H1 (cell line): ENCODE measurements around the gene FEM1C. TPM values are rescaled to one million over a fixed set of nuclear protein-coding genes. Genes with fewer than 3 reads are reported as not detected.

Experiments used
- CTCF ChIA-PET: fragments of 300-600 bp; sonication (Branson Sonifier 250); formaldehyde crosslinking; loops from one replicate; lab custom pipeline; 2021; ENCODE audit not compliant: partially characterized antibody; lab: Charles Lee
- POLR2A ChIA-PET: fragments of 300-600 bp; sonication (Branson Sonifier 250); formaldehyde crosslinking; loops from one replicate; lab custom pipeline; 2021; ENCODE audit warnings: inconsistent platforms; ENCODE audit not compliant: partially characterized antibody; lab: Charles Lee
- DNase-seq, 2 experiments: peaks; one replicate each; pipeline versions ENCODE4 v3.0.0 to v3.0.0-alpha.2; 2010 to 2022; ENCODE audit warnings: low spot score in 2 of 2, low read depth in 1 of 2, mixed read lengths in 1 of 2
- FAIRE-seq: peaks from 2 replicates; lab custom pipeline; 2011; peaks lifted over from hg19 to GRCh38; lab: Jason Lieb, UNC
- H2AFZ ChIP-seq: 2 replicates; pipeline ENCODE4 v1.8.1; 2012; ENCODE audit warnings: low read length, inconsistent platforms
- H2AK5ac ChIP-seq: 2 replicates; pipeline ENCODE4 v1.6.1; 2013; ENCODE audit warnings: low read depth, low read length
- H2BK120ac ChIP-seq: replicated peaks from 2 replicates; pipeline ENCODE3; 2013; ENCODE audit warnings: low read depth, low read length, inconsistent platforms
- H2BK12ac ChIP-seq: 2 replicates; pipeline ENCODE4 v1.6.1; 2013; ENCODE audit warnings: low read depth, low read length
- H2BK15ac ChIP-seq: 2 replicates; pipeline ENCODE4 v1.6.1; 2013; ENCODE audit warnings: low read length
- H2BK20ac ChIP-seq: 2 replicates; pipeline ENCODE4 v1.6.1; 2013; ENCODE audit warnings: low read length
- H2BK5ac ChIP-seq: 2 replicates; pipeline ENCODE4 v1.6.1; 2013; ENCODE audit warnings: low read depth, low read length
- H3K14ac ChIP-seq: 2 replicates; pipeline ENCODE4 v1.6.1; 2013; ENCODE audit warnings: inconsistent platforms; ENCODE audit not compliant: insufficient read length
- H3K18ac ChIP-seq: 2 replicates; pipeline ENCODE4 v1.6.1; 2013; ENCODE audit warnings: low read length; ENCODE audit errors: extremely low read depth
- H3K23ac ChIP-seq: 2 replicates; pipeline ENCODE4 v1.6.1; 2013; ENCODE audit warnings: inconsistent platforms; ENCODE audit not compliant: insufficient read length
- H3K23me2 ChIP-seq: 2 replicates; pipeline ENCODE4 v1.6.1; 2013; ENCODE audit warnings: low read depth, low read length
- H3K27ac ChIP-seq: 2 replicates; pipeline ENCODE4 v1.6.1; 2011; ENCODE audit warnings: low read depth, low read length, inconsistent platforms
- H3K27me3 ChIP-seq, 4 experiments: replicated peaks in 1 of 4; 1 replicate in 1 of 4; 2 replicates in 3 of 4; pipeline versions ENCODE4 v1.6.1 to v1.8.1; 2011 to 2013; ENCODE audit warnings: low read length in 3 of 4, mild to moderate bottlenecking in 3 of 4, inconsistent platforms in 2 of 4, mixed read lengths in 2 of 4, moderate library complexity in 1 of 4; ENCODE audit not compliant: control insufficient read depth in 3 of 4, insufficient read depth in 3 of 4; ENCODE audit errors: extremely low read depth in 1 of 4
- H3K36me3 ChIP-seq, 4 experiments: 2 replicates each; pipeline versions ENCODE4 v1.6.1 to v1.8.1; 2011 to 2013; ENCODE audit warnings: mild to moderate bottlenecking in 4 of 4, low read length in 3 of 4, moderate library complexity in 2 of 4, control low read depth in 1 of 4, inconsistent platforms in 1 of 4; ENCODE audit not compliant: insufficient read depth in 4 of 4, control insufficient read depth in 2 of 4
- H3K4ac ChIP-seq: replicated peaks from 2 replicates; pipeline ENCODE3; 2013; ENCODE audit warnings: low read length, low read depth, mixed read lengths, inconsistent platforms; ENCODE audit not compliant: insufficient read length
- H3K4me1 ChIP-seq, 4 experiments: replicated peaks in 1 of 4; 1 replicate in 1 of 4; 2 replicates in 3 of 4; pipeline versions ENCODE4 v1.6.1 to v1.8.1; 2011 to 2013; ENCODE audit warnings: low read length in 3 of 4, inconsistent platforms in 2 of 4, mixed read lengths in 1 of 4; ENCODE audit not compliant: insufficient read depth in 4 of 4, control insufficient read depth in 3 of 4
- H3K4me2 ChIP-seq, 2 experiments: 2 replicates each; pipeline versions ENCODE4 v1.6.1 to v1.8.1; 2011 to 2013; ENCODE audit warnings: low read depth in 2 of 2, low read length in 2 of 2, control low read depth in 1 of 2, inconsistent platforms in 1 of 2, mild to moderate bottlenecking in 1 of 2; ENCODE audit not compliant: insufficient read depth in 1 of 2
- H3K4me3 ChIP-seq, 4 experiments: fragments of 200-600, 300-600 bp in 1 of 4; sonication (generic), shearing (Covaris generic), sonication (Bioruptor Twin) in 1 of 4; 2 replicates each; pipeline versions ENCODE4 v1.5.1 to v1.8.1; 2011 to 2016; ENCODE audit warnings: low read length in 4 of 4, low read depth in 3 of 4, control low read depth in 2 of 4, inconsistent platforms in 2 of 4, mild to moderate bottlenecking in 2 of 4, mixed read lengths in 1 of 4, moderate library complexity in 1 of 4; ENCODE audit not compliant: insufficient read depth in 2 of 4; ENCODE audit errors: extremely low read depth in 1 of 4
- H3K56ac ChIP-seq: replicated peaks from 2 replicates; pipeline ENCODE3; 2013; ENCODE audit warnings: low read depth, mild to moderate bottlenecking, mixed read lengths, low read length, inconsistent platforms; ENCODE audit not compliant: insufficient read length
- H3K79me1 ChIP-seq: 2 replicates; pipeline ENCODE4 v1.6.1; 2013; ENCODE audit warnings: low read depth, low read length, control low read depth
- H3K79me2 ChIP-seq, 2 experiments: 2 replicates each; pipeline versions ENCODE4 v1.6.1 to v1.8.1; 2012 to 2013; ENCODE audit warnings: low read length in 2 of 2, mild to moderate bottlenecking in 2 of 2, inconsistent platforms in 1 of 2; ENCODE audit not compliant: insufficient read depth in 2 of 2, control insufficient read depth in 1 of 2
- H3K9ac ChIP-seq, 4 experiments: replicated peaks in 1 of 4; 1 replicate in 1 of 4; 2 replicates in 3 of 4; pipeline versions ENCODE4 v1.6.1 to v1.8.1; 2011 to 2013; ENCODE audit warnings: low read depth in 3 of 4, low read length in 3 of 4, control low read depth in 2 of 4, mild to moderate bottlenecking in 2 of 4, moderate library complexity in 2 of 4, inconsistent platforms in 1 of 4; ENCODE audit errors: extremely low read depth in 1 of 4
- H3K9me3 ChIP-seq, 2 experiments: 2 replicates each; pipeline versions ENCODE4 v1.6.1 to v1.8.1; 2012 to 2013; ENCODE audit warnings: mild to moderate bottlenecking in 2 of 2, moderate library complexity in 2 of 2, control low read depth in 1 of 2, inconsistent platforms in 1 of 2, low read depth in 1 of 2, low read length in 1 of 2, mixed read lengths in 1 of 2; ENCODE audit not compliant: insufficient read depth in 2 of 2
- H4K20me1 ChIP-seq, 2 experiments: replicated peaks in 1 of 2; 2 replicates each; pipeline versions ENCODE3 to v1.8.1; 2011 to 2013; ENCODE audit warnings: inconsistent platforms in 2 of 2, low read length in 2 of 2, mild to moderate bottlenecking in 1 of 2; ENCODE audit not compliant: insufficient read depth in 2 of 2, control insufficient read depth in 1 of 2
- H4K5ac ChIP-seq: 2 replicates; pipeline ENCODE4 v1.6.1; 2013; ENCODE audit warnings: low read length, low read depth, mixed read lengths, inconsistent platforms; ENCODE audit not compliant: insufficient read length
- H4K8ac ChIP-seq: 2 replicates; pipeline ENCODE4 v1.8.0; 2013; ENCODE audit warnings: mild to moderate bottlenecking, moderate library complexity, low read length, inconsistent platforms; ENCODE audit not compliant: insufficient read depth; ENCODE audit errors: extremely low read depth
- H4K91ac ChIP-seq: replicated peaks from 2 replicates; pipeline ENCODE3; 2013; ENCODE audit warnings: low read length, mixed read lengths, inconsistent platforms; ENCODE audit not compliant: insufficient read length
- BRCA1 ChIP-seq: IDR thresholded peaks from 2 replicates; pipeline ENCODE4 v1.6.1; 2012; ENCODE audit warnings: low read depth, low read length, improper control_type of control experiment
- CBX8 ChIP-seq: fragments of 300-800, 300-1000 bp; sonication (generic); IDR thresholded peaks from 2 replicates; pipeline ENCODE4 v1.7.1; 2016; ENCODE audit warnings: low read depth, low read length, borderline replicate concordance
- EZH2 ChIP-seq: fragments of 200-600 bp; sonication (generic); IDR thresholded peaks from 2 replicates; pipeline ENCODE4 v1.7.1; 2012; ENCODE audit warnings: low read depth, mild to moderate bottlenecking, moderate library complexity, low read length, inconsistent platforms; ENCODE audit not compliant: severe bottlenecking
- JUN ChIP-seq: IDR thresholded peaks from 2 replicates; pipeline ENCODE4 v1.6.1; 2011; ENCODE audit warnings: low read depth, mild to moderate bottlenecking, improper control_type of control experiment, low read length
- JUND ChIP-seq: IDR thresholded peaks from 2 replicates; pipeline ENCODE4 v1.6.1; 2011; ENCODE audit warnings: mild to moderate bottlenecking, improper control_type of control experiment, low read length
- POLR2A ChIP-seq, 2 experiments: IDR thresholded peaks; 1 replicate in 1 of 2; 2 replicates in 1 of 2; pipeline ENCODE4 v1.6.1; 2011; ENCODE audit warnings: low read depth in 2 of 2, low read length in 2 of 2, mild to moderate bottlenecking in 2 of 2; ENCODE audit errors: control extremely low read depth in 1 of 2
- POLR2AphosphoS5 ChIP-seq: IDR thresholded peaks from 2 replicates; pipeline ENCODE4 v1.6.1; 2011; ENCODE audit warnings: low read depth, low read length
- RAD21 ChIP-seq, 2 experiments: IDR thresholded peaks in 1 of 2; conservative IDR thresholded peaks in 1 of 2; 2 replicates each; pipeline ENCODE4 v1.6.1; 2011; ENCODE audit warnings: low read depth in 2 of 2, low read length in 2 of 2, improper control_type of control experiment in 1 of 2, inconsistent platforms in 1 of 2, mild to moderate bottlenecking in 1 of 2, moderate library complexity in 1 of 2
- RBBP5 ChIP-seq: IDR thresholded peaks from 2 replicates; pipeline ENCODE4 v1.7.1; 2012; ENCODE audit warnings: low read depth, mild to moderate bottlenecking, inconsistent platforms, low read length, moderate library complexity, borderline replicate concordance
- RXRA ChIP-seq: IDR thresholded peaks from 2 replicates; pipeline ENCODE4 v1.6.1; 2011; ENCODE audit warnings: low read depth, mild to moderate bottlenecking, low read length, moderate library complexity; ENCODE audit not compliant: insufficient read depth
- SP2 ChIP-seq: IDR thresholded peaks from 2 replicates; pipeline ENCODE4 v1.6.1; 2012; ENCODE audit warnings: mild to moderate bottlenecking, low read length, inconsistent platforms
- SUZ12 ChIP-seq: fragments of 200-600 bp; sonication (generic); IDR thresholded peaks from 2 replicates; pipeline ENCODE4 v1.6.1; 2012; ENCODE audit warnings: mild to moderate bottlenecking, inconsistent platforms, low read length, moderate library complexity, mixed read lengths
- USF2 ChIP-seq: IDR thresholded peaks from 2 replicates; pipeline ENCODE4 v1.6.1; 2011; ENCODE audit warnings: low read length, improper control_type of control experiment
- WGBS, 2 experiments: shearing (Covaris generic) in 1 of 2; methylation state at CpG; one replicate each; pipeline versions ENCODE4 v1.1.6 to v1.1.7; 2013 to 2015; ENCODE audit warnings: low lambda C conversion rate in 2 of 2, mixed read lengths in 2 of 2, inconsistent platforms in 1 of 2, low coverage in 1 of 2, missing lambda C conversion rate in 1 of 2; ENCODE audit not compliant: insufficient replicate concordance in 2 of 2, insufficient coverage in 1 of 2, insufficient read length in 1 of 2; ENCODE audit errors: extremely low coverage in 1 of 2, missing lambda C conversion rate in 1 of 2; 5-methylcytosine and 5-hydroxymethylcytosine counted together
- polyA plus RNA-seq, 7 experiments: library from polyadenylated mRNA; depleted of rRNA in 3 of 7; stranded (reverse) in 5 of 7; unstranded in 2 of 7; fragments of >200 nt in 5 of 7; fragments of 200-250 nt in 2 of 7; gene quantifications; 1 replicate in 5 of 7; 2 replicates in 1 of 7; 4 replicates in 1 of 7; pipeline versions ENCODE4 v1.2.1 to v1.2.3, GENCODE V29; 2011 to 2013; ENCODE audit warnings: missing spikeins in 2 of 7, mixed read lengths in 2 of 7
- total RNA-seq: library from RNA; stranded (reverse); fragmentation: NEBNext Ultra II Directional; extraction: Animal tissue kit (Norgen Biotek cat#: 25700); gene quantifications from 2 replicates; pipeline ENCODE4 v1.2.1, GENCODE V29; 2021

Gene FEM1C
- total and polyA plus RNA-seq, 2 of the 8 experiments (the other 6 are each of a cell fraction or from before 2014, with no cell fraction given) = 4.4 to 17.7 TPM

DNA sequence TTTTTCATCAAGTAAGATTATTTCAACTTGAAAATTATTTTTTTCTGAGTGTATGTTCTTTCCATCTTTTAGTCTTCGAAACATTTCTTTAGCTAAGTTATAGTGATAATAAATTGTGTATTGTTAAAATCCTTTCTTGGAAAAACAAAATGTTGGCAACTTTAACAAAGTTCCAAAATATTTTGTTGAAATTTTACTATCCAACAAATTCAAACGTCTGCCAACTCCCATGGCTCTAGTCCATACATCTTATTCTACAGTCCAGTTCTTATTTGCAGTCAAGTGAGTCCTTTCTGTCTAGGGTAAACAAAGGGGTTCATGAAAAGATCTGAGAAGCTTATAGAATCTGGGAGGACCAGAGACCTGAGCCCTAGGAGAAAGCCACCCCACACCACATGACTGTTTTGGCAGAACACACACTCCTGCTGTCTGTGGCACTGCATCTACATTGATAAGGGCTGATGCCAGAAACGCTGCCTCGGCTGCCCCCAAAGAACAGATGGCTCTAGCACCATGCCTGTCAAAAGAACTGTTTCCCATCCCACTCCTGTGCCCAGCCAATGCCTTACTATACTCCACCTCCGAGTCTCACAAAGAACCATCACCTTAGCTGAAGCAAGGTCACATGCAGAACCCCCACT is 47.5 kb downstream of the FEM1C start:
- Histone ChIP-seq H3K9ac (no peak overlapping the region), H3K4me1 (peaks cover 0 to 10% (median 2%) of the 10 kb centered on the region in 4 experiments; a peak in 3 of 7 replicates), H3K4me2 (no peak overlapping the region), H3K79me1 (no peaks in the 10 kb centered on the region), H4K91ac (no peak overlapping the region), H2AFZ (no peak overlapping the region), H3K23me2 (no peaks in the 10 kb centered on the region), H2AK5ac (no peak overlapping the region), H3K9me3 (no peaks in the 10 kb centered on the region), H3K4me3 (no peak overlapping the region), H3K14ac (no peak overlapping the region), H2BK20ac (no peak overlapping the region), H3K79me2 (no peaks in the 10 kb centered on the region), H2BK120ac (no peak overlapping the region), H4K20me1 (no peaks in the 10 kb centered on the region), H3K27ac (no peak overlapping the region), H3K27me3 (no peaks in the 10 kb centered on the region), H3K36me3 (no peaks in the 10 kb centered on the region), H2BK12ac (no peak overlapping the region), H4K8ac (no peak overlapping the region), H3K23ac (no peak overlapping the region), H4K5ac (no peak overlapping the region), H3K56ac (no peak overlapping the region), H2BK5ac (no peak overlapping the region), H3K4ac (no peak overlapping the region), H2BK15ac (no peak overlapping the region), H3K18ac (no peak overlapping the region)
- POLR2A ChIA-PET = no interaction called here
- CTCF ChIA-PET = interaction anchor here (1.0 to 3.2 kb wide), 7 partner anchors 12 to 122 kb away, joined by 3 to 9 read pairs (median 4); no protein-coding TSS in a partner anchor
- 83% methylated on average over 5 of the region's 5 CpGs; no CpG with 5 or more reads in 1 of the 2 experiments for WGBS, 2 experiments
- DNase-seq = no peak
- no peak for FAIRE-seq
- TF ChIP-seq POLR2AphosphoS5 = no peak
- TF ChIP-seq RAD21 (IDR thresholded peaks at IDR 0.05 in 1 of 2, conservative IDR thresholded peaks at IDR 0.05 in 1 of 2; ENCODE audit: low read depth in 2 of 2, low read length in 2 of 2) = no peak
- no peak for TF ChIP-seq JUND
- no peak for TF ChIP-seq RBBP5
- no peak for TF ChIP-seq EZH2
- TF ChIP-seq JUN = no peak
- no peak for TF ChIP-seq RXRA
- no peak for TF ChIP-seq SUZ12
- TF ChIP-seq USF2 = no peak
- TF ChIP-seq BRCA1 = no peak
- no peak for TF ChIP-seq POLR2A (IDR thresholded peaks at IDR 0.05; ENCODE audit: control extremely low read depth in 1 of 2, low read depth in 2 of 2, low read length in 2 of 2)
- TF ChIP-seq SP2 = no peak
- TF ChIP-seq CBX8 = no peak
